Caco-2 (cell line): ENCODE measurements around the gene EMCN. TPM values are rescaled to one million over a fixed set of nuclear protein-coding genes. Genes with fewer than 3 reads are reported as not detected.

Source experiments
- BruUV-seq: library from RNA; stranded (reverse); fragments of 400-500 nt; replicated peaks from 2 replicates; lab custom pipeline; 2021; lab: Mats Ljungman, UMichigan
- CTCF ChIA-PET: fragments of 300-600 bp; sonication (Branson Sonifier 250); formaldehyde crosslinking; loops from one replicate; lab custom pipeline; 2022; ENCODE audit warnings: antibody characterized with exemption; lab: Charles Lee
- POLR2A ChIA-PET: fragments of 300-600 bp; sonication (Branson Sonifier 250); formaldehyde crosslinking; loops from one replicate; lab custom pipeline; 2022; ENCODE audit warnings: antibody characterized with exemption; lab: Charles Lee
- DNase-seq, 2 experiments: peaks; one replicate each; pipeline versions ENCODE4 v3.0.0 to v3.0.0-alpha.2; 2020 to 2022
- H3K27me3 ChIP-seq: replicated peaks from 2 replicates; pipeline ENCODE4 v1.6.0; 2011; ENCODE audit warnings: low read length; ENCODE audit not compliant: control insufficient read depth, insufficient read depth
- H3K36me3 ChIP-seq: 2 replicates; pipeline ENCODE4 v1.5.1; 2011; ENCODE audit warnings: low read length; ENCODE audit not compliant: control insufficient read depth, insufficient read depth
- H3K4me1 ChIP-seq: fragments of 250-450 bp; sonication (Bioruptor Pico); 2 replicates; pipeline ENCODE4 v1.5.1; 2020; ENCODE audit warnings: mild to moderate bottlenecking
- H3K4me3 ChIP-seq: 2 replicates; pipeline ENCODE4 v1.5.1; 2011; ENCODE audit warnings: low read depth, mild to moderate bottlenecking, control low read depth, low read length
- H3K9me3 ChIP-seq: fragments of 250-450 bp; sonication (Bioruptor Pico); 2 replicates; pipeline ENCODE4 v1.5.1; 2020; ENCODE audit warnings: mild to moderate bottlenecking, moderate library complexity
- H3K27ac Mint-ChIP-seq: one replicate; pipeline ENCODE4 v1.8.0; 2022; ENCODE audit warnings: mixed read lengths; ENCODE audit not compliant: unreplicated experiment
- H3K27me3 Mint-ChIP-seq: one replicate; pipeline ENCODE4 v1.8.0; 2022; ENCODE audit warnings: mixed read lengths; ENCODE audit not compliant: insufficient read depth, unreplicated experiment
- H3K36me3 Mint-ChIP-seq: one replicate; pipeline ENCODE4 v1.8.0; 2022; ENCODE audit warnings: mild to moderate bottlenecking, mixed read lengths; ENCODE audit not compliant: insufficient read depth, unreplicated experiment
- H3K4me1 Mint-ChIP-seq: one replicate; pipeline ENCODE4 v1.8.0; 2022; ENCODE audit warnings: low read depth, mixed read lengths; ENCODE audit not compliant: unreplicated experiment
- H3K4me3 Mint-ChIP-seq: one replicate; pipeline ENCODE4 v1.8.0; 2022; ENCODE audit warnings: mild to moderate bottlenecking, moderate library complexity, mixed read lengths; ENCODE audit not compliant: unreplicated experiment
- H3K9me3 Mint-ChIP-seq: one replicate; pipeline ENCODE4 v1.8.0; 2022; ENCODE audit warnings: mixed read lengths; ENCODE audit not compliant: unreplicated experiment
- intact Hi-C: fragments of 100-400 bp; cut with micrococcal nuclease; formaldehyde crosslinking; loops from one replicate; pipeline ENCODE4 v1.10.0; 2022; ENCODE audit not compliant: unreplicated experiment
- total RNA-seq: library from RNA; stranded (reverse); gene quantifications from 2 replicates; pipeline ENCODE4 v1.2.3, GENCODE V29; 2022
- TF ChIP-seq, protein P1 (sequence below), 2 experiments: fragments of 200-600 bp in 1 of 2; IDR thresholded peaks; 1 replicate in 1 of 2; 2 replicates in 1 of 2; pipeline versions ENCODE4 v1.5.1 to v1.8.0; 2011 to 2022; ENCODE audit warnings: antibody characterized with exemption in 1 of 2, control low read depth in 1 of 2, inconsistent platforms in 1 of 2, low read depth in 1 of 2, low read length in 1 of 2, mild to moderate bottlenecking in 1 of 2, moderate library complexity in 1 of 2; ENCODE audit not compliant: insufficient read depth in 1 of 2, severe bottlenecking in 1 of 2, unreplicated experiment in 1 of 2

EMCN gene
- total RNA-seq, 1 experiment from 2014 or later: not detected

DNA sequence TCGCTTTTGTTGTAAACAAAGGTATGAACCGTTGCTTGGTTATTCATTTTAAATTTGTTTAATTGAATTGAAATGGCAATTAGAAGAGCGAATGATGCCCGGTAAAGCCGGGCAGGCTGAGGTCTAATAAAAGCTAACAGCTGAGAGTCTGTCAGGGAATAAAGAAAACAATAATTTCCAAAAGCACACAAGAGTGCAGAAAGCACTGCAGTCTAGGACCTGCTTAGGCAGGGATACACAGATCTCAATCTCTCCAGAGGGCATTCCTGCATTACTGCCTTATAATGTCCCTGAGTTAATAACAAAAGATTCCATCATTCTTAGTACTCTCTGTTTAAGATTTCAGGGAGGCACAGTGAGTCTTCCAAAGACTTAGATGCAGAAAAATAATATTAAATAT, 27.6 kb upstream of the EMCN start:
- intact Hi-C loops: no loop called here
- Histone ChIP-seq H3K4me3 (no peak overlapping the region), H3K36me3 (no peaks in the 10 kb centered on the region), H3K4me1 (peaks cover 8% of the 10 kb centered on the region; the same call in 1 of the 2 replicates), H3K27me3 (no peaks in the 10 kb centered on the region), H3K9me3 (no peaks in the 10 kb centered on the region)
- H3K27me3 Mint-ChIP-seq: no peaks in the 10 kb centered on the region
- no peaks in the 10 kb centered on the region for H3K4me1 Mint-ChIP-seq
- ChIA-PET CTCF (no interaction called here), POLR2A (no interaction called here)
- no peak overlapping the region for H3K4me3 Mint-ChIP-seq
- DNase-seq: no peak
- no peak overlapping the region for H3K27ac Mint-ChIP-seq
- no peaks in the 10 kb centered on the region for H3K9me3 Mint-ChIP-seq
- H3K36me3 Mint-ChIP-seq: no peaks in the 10 kb centered on the region
- TF ChIP-seq, protein P1, sequence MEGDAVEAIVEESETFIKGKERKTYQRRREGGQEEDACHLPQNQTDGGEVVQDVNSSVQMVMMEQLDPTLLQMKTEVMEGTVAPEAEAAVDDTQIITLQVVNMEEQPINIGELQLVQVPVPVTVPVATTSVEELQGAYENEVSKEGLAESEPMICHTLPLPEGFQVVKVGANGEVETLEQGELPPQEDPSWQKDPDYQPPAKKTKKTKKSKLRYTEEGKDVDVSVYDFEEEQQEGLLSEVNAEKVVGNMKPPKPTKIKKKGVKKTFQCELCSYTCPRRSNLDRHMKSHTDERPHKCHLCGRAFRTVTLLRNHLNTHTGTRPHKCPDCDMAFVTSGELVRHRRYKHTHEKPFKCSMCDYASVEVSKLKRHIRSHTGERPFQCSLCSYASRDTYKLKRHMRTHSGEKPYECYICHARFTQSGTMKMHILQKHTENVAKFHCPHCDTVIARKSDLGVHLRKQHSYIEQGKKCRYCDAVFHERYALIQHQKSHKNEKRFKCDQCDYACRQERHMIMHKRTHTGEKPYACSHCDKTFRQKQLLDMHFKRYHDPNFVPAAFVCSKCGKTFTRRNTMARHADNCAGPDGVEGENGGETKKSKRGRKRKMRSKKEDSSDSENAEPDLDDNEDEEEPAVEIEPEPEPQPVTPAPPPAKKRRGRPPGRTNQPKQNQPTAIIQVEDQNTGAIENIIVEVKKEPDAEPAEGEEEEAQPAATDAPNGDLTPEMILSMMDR (IDR thresholded peaks at IDR 0.05; ENCODE audit: insufficient read depth in 1 of 2, low read depth in 1 of 2, low read length in 1 of 2, severe bottlenecking in 1 of 2, unreplicated experiment in 1 of 2): no peak
- no TSS peak for BruUV-seq

DNA sequence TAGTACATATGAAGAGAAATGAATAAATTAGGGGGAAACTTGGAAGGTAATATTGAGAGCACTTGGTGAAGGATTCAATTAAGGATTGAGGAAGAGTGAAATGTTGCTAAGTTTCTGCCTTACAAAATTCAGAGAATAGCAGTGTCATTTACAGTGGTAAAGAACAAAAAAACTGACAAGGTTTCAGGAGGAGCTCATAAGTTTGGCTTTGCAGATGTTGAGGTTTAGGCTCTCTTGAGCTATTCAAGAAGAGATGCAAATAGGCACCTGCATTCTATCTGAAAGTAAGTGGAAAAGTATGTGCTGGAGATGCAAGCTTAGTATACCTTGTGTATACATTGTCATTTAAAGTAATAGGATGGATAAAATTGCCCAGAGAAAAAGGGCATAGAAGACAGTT, 22.3 kb upstream of the EMCN start:
- H3K27ac Mint-ChIP-seq: no peak overlapping the region
- H3K9me3 ChIP-seq: no peaks in the 10 kb centered on the region
- H3K27me3 ChIP-seq: no peaks in the 10 kb centered on the region
- POLR2A ChIA-PET: no interaction called here
- no peaks in the 10 kb centered on the region for H3K4me1 Mint-ChIP-seq
- H3K36me3 Mint-ChIP-seq: no peaks in the 10 kb centered on the region
- no peak for DNase-seq
- no peak overlapping the region for H3K4me3 ChIP-seq
- H3K4me1 ChIP-seq: no peaks in the 10 kb centered on the region
- no TSS peak for BruUV-seq
- no peak overlapping the region for H3K4me3 Mint-ChIP-seq
- no peaks in the 10 kb centered on the region for H3K36me3 ChIP-seq
- intact Hi-C loops: no loop called here
- TF ChIP-seq, protein P1 (IDR thresholded peaks at IDR 0.05; ENCODE audit: insufficient read depth in 1 of 2, low read depth in 1 of 2, low read length in 1 of 2, severe bottlenecking in 1 of 2, unreplicated experiment in 1 of 2): no peak
- H3K9me3 Mint-ChIP-seq: no peaks in the 10 kb centered on the region
- peaks cover 2% of the 10 kb centered on the region for H3K27me3 Mint-ChIP-seq
- CTCF ChIA-PET: no interaction called here

DNA sequence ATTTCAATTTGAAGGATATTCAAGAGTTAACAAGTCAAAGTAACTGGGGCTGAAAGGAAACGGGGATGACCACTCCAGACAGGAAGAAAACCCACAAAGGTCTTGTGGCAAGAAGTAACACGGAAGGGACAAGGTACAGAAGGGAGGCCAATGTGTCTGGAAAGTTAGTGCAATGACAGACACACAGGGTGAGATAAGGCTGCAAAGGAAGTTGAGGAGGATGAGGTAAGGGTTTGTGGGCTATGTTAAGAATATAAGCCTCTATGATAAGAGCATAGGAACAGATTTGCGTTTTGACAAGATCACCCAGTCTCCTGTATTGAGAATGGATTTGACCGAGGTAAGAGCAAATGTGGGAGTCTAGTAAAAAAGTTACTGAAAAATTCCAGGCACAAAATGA, 21.9 kb upstream of the EMCN start:
- H3K36me3 Mint-ChIP-seq: no peaks in the 10 kb centered on the region
- no peaks in the 10 kb centered on the region for H3K4me1 Mint-ChIP-seq
- ChIA-PET POLR2A (no interaction called here), CTCF (no interaction called here)
- TF ChIP-seq, protein P1 (IDR thresholded peaks at IDR 0.05; ENCODE audit: insufficient read depth in 1 of 2, low read depth in 1 of 2, low read length in 1 of 2, severe bottlenecking in 1 of 2, unreplicated experiment in 1 of 2): no peak
- H3K4me1 ChIP-seq: no peaks in the 10 kb centered on the region
- intact Hi-C loops: no loop called here
- peaks cover 2% of the 10 kb centered on the region for H3K27me3 Mint-ChIP-seq
- DNase-seq: no peak
- H3K9me3 ChIP-seq: no peaks in the 10 kb centered on the region
- no peak overlapping the region for H3K4me3 ChIP-seq
- no peaks in the 10 kb centered on the region for H3K9me3 Mint-ChIP-seq
- H3K27ac Mint-ChIP-seq: no peak overlapping the region
- H3K4me3 Mint-ChIP-seq: no peak overlapping the region
- BruUV-seq: no TSS peak
- no peaks in the 10 kb centered on the region for H3K27me3 ChIP-seq
- H3K36me3 ChIP-seq: no peaks in the 10 kb centered on the region
